Fibroblast of the aortic adventitia (primary cell): ENCODE data around the gene CEP162. TPM values are rescaled to one million over a fixed set of nuclear protein-coding genes. Genes with fewer than 3 reads are reported as not detected.
A peak's percentile ranks its signal among the peaks of the same experiment; 100 is the strongest.

Source experiments
- DNase-seq: peaks from one replicate; pipeline ENCODE4 v3.0.0-alpha.2; 2010; ENCODE audit warnings: low read depth
- H3K4me3 ChIP-seq: 2 replicates; pipeline ENCODE4 v1.5.1; 2011; ENCODE audit warnings: low read depth, mild to moderate bottlenecking, control low read depth, low read length, moderate library complexity
- CTCF ChIP-seq: IDR thresholded peaks from 2 replicates; pipeline ENCODE4 v1.5.1; 2011; ENCODE audit warnings: mild to moderate bottlenecking, low read length, control low read depth, inconsistent platforms; ENCODE audit not compliant: insufficient read depth
- total RNA-seq: library from RNA; depleted of rRNA; stranded (reverse); fragments of >200 nt; gene quantifications from 2 replicates; pipeline ENCODE4 v1.2.3, GENCODE V29; 2012; ENCODE audit warnings: low replicate concordance

The CEP162 gene
- total RNA-seq, result 12.4 and 21.4 TPM in 2 replicates

- H3K4me3 ChIP-seq, result peak within 1 kb of the TSS; percentile 100
- DNase-seq, result peak; percentile 89
- TF ChIP-seq CTCF, result peak; percentile 73
These were observed at the start of gene CEP162 for GRCh38 chr6:84227434-84228197. CEP162 (minus strand) TSS chr6:84227643; CDS start chr6:84226393, 1,250 bp downstream.

GRCh38 chr6:84274856-84275255, 47.4 kb upstream of the CEP162 start:
- TF ChIP-seq CTCF, result no peak
- no peak for DNase-seq
- H3K4me3 ChIP-seq, result no peak overlapping the region

GRCh38 chr6:84273048-84273809, 45.8 kb upstream of the CEP162 start:
- H3K4me3 ChIP-seq, result no peak overlapping the region
- no peak for TF ChIP-seq CTCF
- no peak for DNase-seq

- DNase-seq, result no peak
- TF ChIP-seq CTCF, result no peak
- no peak overlapping the region for H3K4me3 ChIP-seq
These were observed 44.9 kb upstream of the CEP162 start for GRCh38 chr6:84272298-84272697.

- DNase-seq, result no peak
- TF ChIP-seq CTCF, result no peak
- no peak overlapping the region for H3K4me3 ChIP-seq
These were observed 43.7 kb upstream of the CEP162 start for GRCh38 chr6:84271061-84271716.

- no peak for TF ChIP-seq CTCF
- peak; percentile 13 for DNase-seq
- H3K4me3 ChIP-seq, result no peak overlapping the region
These were observed 42.7 kb upstream of the CEP162 start for GRCh38 chr6:84269947-84270733.
